Keratinocyte (primary cell): ENCODE measurements around the gene ADD2. TPM values are rescaled to one million over a fixed set of nuclear protein-coding genes. Genes with fewer than 3 reads are reported as not detected.

Experiments used
- DNase-seq: peaks from one replicate; pipeline ENCODE4 v3.0.0-alpha.2; 2011; ENCODE audit warnings: low read depth, missing footprints, low spot score
- FAIRE-seq: peaks from 2 replicates; lab custom pipeline; 2011; peaks lifted over from hg19 to GRCh38; lab: Jason Lieb, UNC
- H2AFZ ChIP-seq: 2 replicates; pipeline ENCODE4 v1.6.0; 2012; ENCODE audit warnings: low read length, control low read depth, inconsistent platforms; ENCODE audit not compliant: control insufficient read depth
- H3K27ac ChIP-seq: 2 replicates; pipeline ENCODE4 v1.5.1; 2011; ENCODE audit warnings: low read length; ENCODE audit not compliant: control insufficient read depth, insufficient read depth
- H3K27me3 ChIP-seq: 3 replicates; pipeline ENCODE4 v1.6.0; 2011; ENCODE audit warnings: low read length; ENCODE audit not compliant: control insufficient read depth, insufficient read depth; ENCODE audit errors: extremely low read depth
- H3K36me3 ChIP-seq, 2 experiments: 2 replicates in 1 of 2; 3 replicates in 1 of 2; pipeline ENCODE4 v1.5.1; 2011; ENCODE audit warnings: low read length in 2 of 2, mild to moderate bottlenecking in 1 of 2; ENCODE audit not compliant: control insufficient read depth in 2 of 2, insufficient read depth in 2 of 2; ENCODE audit errors: extremely low read depth in 1 of 2
- H3K4me1 ChIP-seq: 3 replicates; pipeline ENCODE4 v1.5.1; 2011; ENCODE audit warnings: low read length; ENCODE audit not compliant: control insufficient read depth, insufficient read depth; ENCODE audit errors: extremely low read depth
- H3K4me2 ChIP-seq: 3 replicates; pipeline ENCODE4 v1.6.0; 2011; ENCODE audit warnings: low read depth, low read length; ENCODE audit not compliant: control insufficient read depth, insufficient read depth; ENCODE audit errors: extremely low read depth
- H3K4me3 ChIP-seq, 3 experiments: fragments of 200-600 bp in 1 of 3; sonication (generic) in 1 of 3; 2 replicates in 2 of 3; 3 replicates in 1 of 3; pipeline ENCODE4 v1.5.1; 2011 to 2016; ENCODE audit warnings: low read length in 3 of 3, mild to moderate bottlenecking in 3 of 3, control low read depth in 2 of 3, inconsistent platforms in 1 of 3, low read depth in 1 of 3, mixed read lengths in 1 of 3, mixed run types in 1 of 3, moderate library complexity in 1 of 3; ENCODE audit not compliant: control insufficient read depth in 2 of 3, insufficient read depth in 2 of 3; ENCODE audit errors: extremely low read depth in 1 of 3
- H3K79me2 ChIP-seq: 2 replicates; pipeline ENCODE4 v1.6.0; 2012; ENCODE audit warnings: low read length; ENCODE audit not compliant: control insufficient read depth, insufficient read depth
- H3K9ac ChIP-seq: 3 replicates; pipeline ENCODE4 v1.6.0; 2011; ENCODE audit warnings: low read length; ENCODE audit not compliant: control insufficient read depth, insufficient read depth; ENCODE audit errors: extremely low read depth
- H3K9me1 ChIP-seq: 3 replicates; pipeline ENCODE4 v1.6.0; 2011; ENCODE audit warnings: low read length; ENCODE audit not compliant: control insufficient read depth, insufficient read depth; ENCODE audit errors: extremely low read depth
- H3K9me3 ChIP-seq: 2 replicates; pipeline ENCODE4 v1.5.1; 2012; ENCODE audit warnings: low read depth, low read length; ENCODE audit not compliant: control insufficient read depth
- H4K20me1 ChIP-seq: 3 replicates; pipeline ENCODE4 v1.6.0; 2011; ENCODE audit warnings: low read length; ENCODE audit not compliant: control insufficient read depth, insufficient read depth; ENCODE audit errors: extremely low read depth
- EZH2 ChIP-seq: IDR thresholded peaks from one replicate; pipeline ENCODE4 v1.6.1; 2012; ENCODE audit warnings: inconsistent platforms, mild to moderate bottlenecking, low read length, moderate library complexity
- dilution Hi-C: fragments of 300-500 bp; cut with MboI; formaldehyde crosslinking; loops from one replicate; pipeline ENCODE4 v1.7.0; 2020; ENCODE audit warnings: low sequenced_read_pairs; ENCODE audit not compliant: extremely low pct_ligation_motif_present
- polyA plus RNA-seq, 5 experiments: library from polyadenylated mRNA; depleted of rRNA in 3 of 5; stranded (reverse) in 3 of 5; stranded (forward) in 1 of 5; unstranded in 1 of 5; fragments of >200 nt; gene quantifications; 1 replicate in 1 of 5; 2 replicates in 3 of 5; 3 replicates in 1 of 5; pipeline versions ENCODE4 v1.2.1 to v1.2.3, GENCODE V29; 2011 to 2012; ENCODE audit warnings: missing spikeins in 2 of 5, low read depth in 1 of 5, low replicate concordance in 1 of 5
- TF ChIP-seq, protein P1 (sequence below), 3 experiments: IDR thresholded peaks in 1 of 3; conservative IDR thresholded peaks in 1 of 3; optimal IDR thresholded peaks in 1 of 3; 2 replicates in 2 of 3; 3 replicates in 1 of 3; pipeline versions ENCODE3 to v1.5.1; 2011; ENCODE audit warnings: low read length in 3 of 3, mild to moderate bottlenecking in 3 of 3, moderate library complexity in 2 of 3, control low read depth in 1 of 3, inconsistent platforms in 1 of 3; ENCODE audit not compliant: insufficient read depth in 2 of 3; ENCODE audit errors: extremely low read depth in 1 of 3

The ADD2 gene
- polyA plus RNA-seq, 1 donor (not counting 4 experiments of a cell fraction or from before 2014, with no cell fraction given): 0.05 TPM

DNA sequence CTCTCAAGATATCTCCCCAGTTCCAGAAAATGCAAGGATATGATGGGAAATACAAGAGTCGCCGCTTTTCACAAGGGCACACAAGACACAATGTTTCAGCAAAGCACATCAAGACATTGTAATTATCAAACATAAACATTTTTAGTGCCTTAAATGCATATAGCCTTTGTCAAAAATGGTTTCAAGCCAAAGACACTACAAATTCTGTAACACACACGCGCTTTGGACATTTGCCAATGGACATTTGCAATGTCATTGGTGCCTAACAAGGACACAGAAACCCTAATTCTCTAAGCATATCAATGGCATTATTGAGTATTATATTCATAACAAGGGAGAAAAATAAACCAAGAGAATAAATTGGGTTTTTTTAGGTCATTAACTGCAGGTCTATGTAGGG, 16.1 kb downstream of the ADD2 start:
- no peaks in the 10 kb centered on the region for H3K9me3 ChIP-seq
- no peaks in the 10 kb centered on the region for H3K79me2 ChIP-seq
- no peaks in the 10 kb centered on the region for H3K4me1 ChIP-seq
- DNase-seq (no peak), FAIRE-seq (no peak)
- no peak overlapping the region for H2AFZ ChIP-seq
- H3K27ac ChIP-seq: no peak overlapping the region
- H3K9ac ChIP-seq: no peak overlapping the region
- H4K20me1 ChIP-seq: no peaks in the 10 kb centered on the region
- TF ChIP-seq, protein P1, sequence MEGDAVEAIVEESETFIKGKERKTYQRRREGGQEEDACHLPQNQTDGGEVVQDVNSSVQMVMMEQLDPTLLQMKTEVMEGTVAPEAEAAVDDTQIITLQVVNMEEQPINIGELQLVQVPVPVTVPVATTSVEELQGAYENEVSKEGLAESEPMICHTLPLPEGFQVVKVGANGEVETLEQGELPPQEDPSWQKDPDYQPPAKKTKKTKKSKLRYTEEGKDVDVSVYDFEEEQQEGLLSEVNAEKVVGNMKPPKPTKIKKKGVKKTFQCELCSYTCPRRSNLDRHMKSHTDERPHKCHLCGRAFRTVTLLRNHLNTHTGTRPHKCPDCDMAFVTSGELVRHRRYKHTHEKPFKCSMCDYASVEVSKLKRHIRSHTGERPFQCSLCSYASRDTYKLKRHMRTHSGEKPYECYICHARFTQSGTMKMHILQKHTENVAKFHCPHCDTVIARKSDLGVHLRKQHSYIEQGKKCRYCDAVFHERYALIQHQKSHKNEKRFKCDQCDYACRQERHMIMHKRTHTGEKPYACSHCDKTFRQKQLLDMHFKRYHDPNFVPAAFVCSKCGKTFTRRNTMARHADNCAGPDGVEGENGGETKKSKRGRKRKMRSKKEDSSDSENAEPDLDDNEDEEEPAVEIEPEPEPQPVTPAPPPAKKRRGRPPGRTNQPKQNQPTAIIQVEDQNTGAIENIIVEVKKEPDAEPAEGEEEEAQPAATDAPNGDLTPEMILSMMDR (optimal IDR thresholded peaks at IDR 0.05 in 1 of 3, IDR thresholded peaks at IDR 0.05 in 1 of 3, conservative IDR thresholded peaks at IDR 0.05 in 1 of 3; ENCODE audit: extremely low read depth in 1 of 3, insufficient read depth in 2 of 3, low read length in 3 of 3): no peak
- TF ChIP-seq EZH2: no peak
- no peak overlapping the region for H3K4me3 ChIP-seq
- dilution Hi-C loops: no loop called here
- no peaks in the 10 kb centered on the region for H3K9me1 ChIP-seq
- no peaks in the 10 kb centered on the region for H3K36me3 ChIP-seq
- no peak overlapping the region for H3K4me2 ChIP-seq
- H3K27me3 ChIP-seq: peaks cover 9% of the 10 kb centered on the region

DNA sequence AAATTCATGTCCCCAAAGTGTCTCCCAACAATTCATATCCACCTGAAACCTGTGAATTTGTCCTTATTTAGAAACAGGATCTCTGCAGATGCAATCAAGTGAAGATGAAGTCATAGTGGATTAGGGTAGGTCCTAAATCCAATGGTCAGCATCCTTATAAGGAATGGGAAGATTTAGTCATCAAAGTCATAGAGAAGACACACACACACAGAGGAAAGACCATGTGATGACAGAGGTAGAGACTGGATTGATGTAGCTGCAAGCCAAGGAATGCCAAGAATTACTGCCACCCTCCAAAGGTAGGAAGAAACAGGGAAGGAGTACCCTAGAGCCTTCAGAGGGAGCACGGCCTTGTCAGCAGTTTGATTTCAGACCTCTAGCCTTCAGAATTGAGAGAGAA, 17.7 kb downstream of the ADD2 start:
- Histone ChIP-seq H3K9me3 (no peaks in the 10 kb centered on the region), H3K27me3 (peaks cover 9% of the 10 kb centered on the region), H3K79me2 (no peaks in the 10 kb centered on the region), H3K4me3 (no peak overlapping the region), H3K4me2 (no peak overlapping the region), H4K20me1 (no peaks in the 10 kb centered on the region), H3K9ac (no peak overlapping the region), H3K36me3 (no peaks in the 10 kb centered on the region), H3K4me1 (no peaks in the 10 kb centered on the region), H2AFZ (no peak overlapping the region), H3K9me1 (no peaks in the 10 kb centered on the region), H3K27ac (no peak overlapping the region)
- dilution Hi-C loops: no loop called here
- DNase-seq: no peak
- TF ChIP-seq, protein P1 (optimal IDR thresholded peaks at IDR 0.05 in 1 of 3, IDR thresholded peaks at IDR 0.05 in 1 of 3, conservative IDR thresholded peaks at IDR 0.05 in 1 of 3; ENCODE audit: extremely low read depth in 1 of 3, insufficient read depth in 2 of 3, low read length in 3 of 3): no peak
- TF ChIP-seq EZH2: no peak
- no peak for FAIRE-seq
